Right lobe of liver (tissue), 4 donors: Measurements from ENCODE around the gene MYO5B.

Source experiments
- POLR2A ChIP-seq: fragments of 450-650 bp; IDR thresholded peaks from one replicate; pipeline ENCODE4 v1.6.1; 2017; ENCODE audit warnings: antibody characterized with exemption, mild to moderate bottlenecking
- TF ChIP-seq, protein P1 (sequence below), 4 donors: fragments of 200-600 bp in 3 of 4; fragments of 450-650 bp in 1 of 4; IDR thresholded peaks; one replicate each; pipeline versions ENCODE4 v1.5.1 to v1.8.0; 2016 to 2022; ENCODE audit warnings: antibody characterized with exemption in 4 of 4, mild to moderate bottlenecking in 2 of 4
- donor health status: DM: no; HTN: no; CAD: no.
- donor health status: DM: no; HTN: no; CAD: no.
- donor health status: DM: no; HTN: yes; CAD: no.

DNA sequence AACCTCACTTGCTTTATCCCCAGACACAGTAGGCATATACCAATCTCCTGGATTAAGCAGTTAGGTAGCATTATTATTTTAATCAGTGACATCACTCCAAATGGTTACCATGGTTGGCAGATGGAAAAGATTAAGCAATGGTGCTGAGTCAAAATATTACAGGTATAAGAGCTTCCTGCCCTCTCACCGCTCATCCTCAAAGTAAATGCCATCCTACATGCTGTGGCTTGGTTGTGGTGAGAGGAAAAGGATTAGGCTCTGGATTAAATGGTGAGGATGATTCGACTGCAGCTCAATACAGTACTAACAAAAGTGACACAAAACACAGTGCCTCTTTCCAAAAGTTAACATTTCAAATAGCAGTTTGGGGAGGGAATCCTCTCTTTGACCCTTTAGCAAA lies 272.7 kb downstream of the MYO5B start:
- TF ChIP-seq, protein P1, sequence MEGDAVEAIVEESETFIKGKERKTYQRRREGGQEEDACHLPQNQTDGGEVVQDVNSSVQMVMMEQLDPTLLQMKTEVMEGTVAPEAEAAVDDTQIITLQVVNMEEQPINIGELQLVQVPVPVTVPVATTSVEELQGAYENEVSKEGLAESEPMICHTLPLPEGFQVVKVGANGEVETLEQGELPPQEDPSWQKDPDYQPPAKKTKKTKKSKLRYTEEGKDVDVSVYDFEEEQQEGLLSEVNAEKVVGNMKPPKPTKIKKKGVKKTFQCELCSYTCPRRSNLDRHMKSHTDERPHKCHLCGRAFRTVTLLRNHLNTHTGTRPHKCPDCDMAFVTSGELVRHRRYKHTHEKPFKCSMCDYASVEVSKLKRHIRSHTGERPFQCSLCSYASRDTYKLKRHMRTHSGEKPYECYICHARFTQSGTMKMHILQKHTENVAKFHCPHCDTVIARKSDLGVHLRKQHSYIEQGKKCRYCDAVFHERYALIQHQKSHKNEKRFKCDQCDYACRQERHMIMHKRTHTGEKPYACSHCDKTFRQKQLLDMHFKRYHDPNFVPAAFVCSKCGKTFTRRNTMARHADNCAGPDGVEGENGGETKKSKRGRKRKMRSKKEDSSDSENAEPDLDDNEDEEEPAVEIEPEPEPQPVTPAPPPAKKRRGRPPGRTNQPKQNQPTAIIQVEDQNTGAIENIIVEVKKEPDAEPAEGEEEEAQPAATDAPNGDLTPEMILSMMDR (IDR thresholded peaks at IDR 0.05), result no peak
- TF ChIP-seq POLR2A, result no peak
